ENCODE results near the gene CCDC38.

The CCDC38 gene

GRCh38 chr12:95962222-95962621 lies 19.8 kb upstream of the CCDC38 start:
- Histone ChIP-seq H3K9me3 (ENCODE audit: control extremely low read depth in 1 of 5, control insufficient read depth in 4 of 5, insufficient read depth in 2 of 5, low read depth in 1 of 5, low read length in 4 of 5) (no peaks in the 10 kb centered on the region), H3K27ac (ENCODE audit: insufficient read depth in 1 of 2, low read depth in 1 of 2, low read length in 2 of 2, poor library complexity in 1 of 2, severe bottlenecking in 2 of 2) (no peak overlapping the region), H3K4me3 (ENCODE audit: control insufficient read depth in 1 of 7, extremely low read depth in 1 of 7, insufficient read depth in 4 of 7, low read depth in 2 of 7, low read length in 6 of 7) (no peak overlapping the region), H3K27me3 (replicated peaks in 2 of 5; ENCODE audit: control insufficient read depth in 4 of 5, insufficient read depth in 5 of 5, low read length in 4 of 5) (peaks cover 0 to 2% (median 0%) of the 10 kb centered on the region in 5 experiments), H3K4me1 (ENCODE audit: control extremely low read depth in 1 of 4, control insufficient read depth in 4 of 4, insufficient read depth in 4 of 4, low read length in 3 of 4) (peaks cover 0 to 4% (median 0%) of the 10 kb centered on the region in 4 experiments), H3K36me3 (ENCODE audit: control insufficient read depth in 4 of 4, insufficient read depth in 4 of 4, low read length in 3 of 4) (no peaks in the 10 kb centered on the region)
- ChIA-PET POLR2A (no interaction called here), CTCF (interaction anchor here (0.8 to 1.9 kb wide), 7 partner anchors 12 to 44 kb away, joined by 3 to 9 read pairs (median 3); partner anchors contain the start of genes AMDHD1 and CCDC38)
- WGBS (ENCODE audit: insufficient coverage), result 95% methylated on average over 6 of the region's 7 CpGs
- no peak for DNase-seq

DNA sequence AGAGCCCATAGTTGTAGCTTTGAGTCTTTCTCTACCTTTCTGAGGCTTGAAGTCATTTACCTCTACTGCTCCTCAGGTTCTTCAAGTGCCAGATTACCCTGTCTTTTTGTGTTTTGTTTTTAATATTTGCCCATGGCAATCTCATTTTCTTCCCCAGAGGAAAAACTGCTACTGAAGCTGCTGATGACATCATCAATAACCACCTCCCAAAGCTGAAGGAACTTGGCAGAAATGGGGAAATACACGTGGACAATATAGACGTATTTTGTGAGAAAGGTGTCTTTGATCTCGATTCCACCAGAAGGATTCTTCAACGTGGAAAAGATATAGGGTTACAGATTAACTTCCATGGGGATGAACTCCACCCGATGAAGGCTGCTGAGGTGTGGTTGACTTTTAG lies 17.8 kb upstream of the CCDC38 start:
- CTCF ChIA-PET, result interaction anchor here (1.4 to 4.5 kb wide), 2 partner anchors 39 to 42 kb away, joined by 3 to 32 read pairs; no protein-coding TSS in a partner anchor

GRCh38 chr12:95959107-95959506 lies 16.7 kb upstream of the CCDC38 start:
- no CpG with 5 or more reads among the region's 1 CpG for WGBS (ENCODE audit: insufficient coverage)
- Histone ChIP-seq H3K4me3 (ENCODE audit: control insufficient read depth in 1 of 7, extremely low read depth in 1 of 7, insufficient read depth in 4 of 7, low read depth in 2 of 7, low read length in 6 of 7) (no peak overlapping the region), H3K27ac (ENCODE audit: insufficient read depth in 1 of 2, low read depth in 1 of 2, low read length in 2 of 2, poor library complexity in 1 of 2, severe bottlenecking in 2 of 2) (no peak overlapping the region), H3K27me3 (replicated peaks in 2 of 5; ENCODE audit: control insufficient read depth in 4 of 5, insufficient read depth in 5 of 5, low read length in 4 of 5) (peaks cover 0 to 2% (median 0%) of the 10 kb centered on the region in 5 experiments), H3K9me3 (ENCODE audit: control extremely low read depth in 1 of 5, control insufficient read depth in 4 of 5, insufficient read depth in 2 of 5, low read depth in 1 of 5, low read length in 4 of 5) (no peaks in the 10 kb centered on the region), H3K36me3 (ENCODE audit: control insufficient read depth in 4 of 4, insufficient read depth in 4 of 4, low read length in 3 of 4) (no peaks in the 10 kb centered on the region), H3K4me1 (ENCODE audit: control extremely low read depth in 1 of 4, control insufficient read depth in 4 of 4, insufficient read depth in 4 of 4, low read length in 3 of 4) (peaks cover 0 to 4% (median 0%) of the 10 kb centered on the region in 4 experiments)
- peak; percentile 28 to 58 (median 58) for DNase-seq
- POLR2A ChIA-PET, result no interaction called here
- CTCF ChIA-PET, result interaction anchor here (0.9 to 4.5 kb wide), 6 partner anchors 40 to 557 kb away, joined by 3 to 32 read pairs (median 4); no protein-coding TSS in a partner anchor

More for the DNA sequence above, 17.8 kb upstream of the CCDC38 start:
- H3K27me3 ChIP-seq (replicated peaks in 2 of 5; ENCODE audit: control insufficient read depth in 4 of 5, insufficient read depth in 5 of 5, low read length in 4 of 5), result peaks cover 0 to 2% (median 0%) of the 10 kb centered on the region in 5 experiments
- no peak overlapping the region for H3K4me3 ChIP-seq (ENCODE audit: control insufficient read depth in 1 of 7, extremely low read depth in 1 of 7, insufficient read depth in 4 of 7, low read depth in 2 of 7, low read length in 6 of 7)
- no peak for DNase-seq
- H3K4me1 ChIP-seq (ENCODE audit: control extremely low read depth in 1 of 4, control insufficient read depth in 4 of 4, insufficient read depth in 4 of 4, low read length in 3 of 4), result peaks cover 0 to 4% (median 0%) of the 10 kb centered on the region in 4 experiments
- POLR2A ChIA-PET, result no interaction called here
- 100% methylated on average over 1 of the region's 5 CpGs for WGBS (ENCODE audit: insufficient coverage)
- no peak overlapping the region for H3K27ac ChIP-seq (ENCODE audit: insufficient read depth in 1 of 2, low read depth in 1 of 2, low read length in 2 of 2, poor library complexity in 1 of 2, severe bottlenecking in 2 of 2)
- no peaks in the 10 kb centered on the region for H3K36me3 ChIP-seq (ENCODE audit: control insufficient read depth in 4 of 4, insufficient read depth in 4 of 4, low read length in 3 of 4)
- no peaks in the 10 kb centered on the region for H3K9me3 ChIP-seq (ENCODE audit: control extremely low read depth in 1 of 5, control insufficient read depth in 4 of 5, insufficient read depth in 2 of 5, low read depth in 1 of 5, low read length in 4 of 5)

GRCh38 chr12:95956557-95957145 lies 14.2 kb upstream of the CCDC38 start:
- Histone ChIP-seq H3K27ac (ENCODE audit: insufficient read depth in 1 of 2, low read depth in 1 of 2, low read length in 2 of 2, poor library complexity in 1 of 2, severe bottlenecking in 2 of 2) (no peak overlapping the region), H3K4me1 (ENCODE audit: control extremely low read depth in 1 of 4, control insufficient read depth in 4 of 4, insufficient read depth in 4 of 4, low read length in 3 of 4) (no peaks in the 10 kb centered on the region), H3K9me3 (ENCODE audit: control extremely low read depth in 1 of 5, control insufficient read depth in 4 of 5, insufficient read depth in 2 of 5, low read depth in 1 of 5, low read length in 4 of 5) (no peaks in the 10 kb centered on the region), H3K36me3 (ENCODE audit: control insufficient read depth in 4 of 4, insufficient read depth in 4 of 4, low read length in 3 of 4) (no peaks in the 10 kb centered on the region), H3K4me3 (ENCODE audit: control insufficient read depth in 1 of 7, extremely low read depth in 1 of 7, insufficient read depth in 4 of 7, low read depth in 2 of 7, low read length in 6 of 7) (no peak overlapping the region), H3K27me3 (replicated peaks in 2 of 5; ENCODE audit: control insufficient read depth in 4 of 5, insufficient read depth in 5 of 5, low read length in 4 of 5) (peaks cover 0 to 2% (median 0%) of the 10 kb centered on the region in 5 experiments)
- ChIA-PET CTCF (interaction anchor here (4.5 to 5.1 kb wide), 2 partner anchors 14 to 39 kb away, joined by 30 to 32 read pairs; partner anchors contain the start of genes AMDHD1 and CCDC38), POLR2A (no interaction called here)
- WGBS (ENCODE audit: insufficient coverage), result 87% methylated on average over 24 of the region's 27 CpGs
- DNase-seq, result no peak

- Histone ChIP-seq H3K27me3 (replicated peaks in 2 of 5; ENCODE audit: control insufficient read depth in 4 of 5, insufficient read depth in 5 of 5, low read length in 4 of 5) (peaks cover 0 to 2% (median 0%) of the 10 kb centered on the region in 5 experiments), H3K4me3 (ENCODE audit: control insufficient read depth in 1 of 7, extremely low read depth in 1 of 7, insufficient read depth in 4 of 7, low read depth in 2 of 7, low read length in 6 of 7) (no peak overlapping the region), H3K36me3 (ENCODE audit: control insufficient read depth in 4 of 4, insufficient read depth in 4 of 4, low read length in 3 of 4) (no peaks in the 10 kb centered on the region), H3K27ac (ENCODE audit: insufficient read depth in 1 of 2, low read depth in 1 of 2, low read length in 2 of 2, poor library complexity in 1 of 2, severe bottlenecking in 2 of 2) (no peak overlapping the region), H3K9me3 (ENCODE audit: control extremely low read depth in 1 of 5, control insufficient read depth in 4 of 5, insufficient read depth in 2 of 5, low read depth in 1 of 5, low read length in 4 of 5) (no peaks in the 10 kb centered on the region), H3K4me1 (ENCODE audit: control extremely low read depth in 1 of 4, control insufficient read depth in 4 of 4, insufficient read depth in 4 of 4, low read length in 3 of 4) (no peaks in the 10 kb centered on the region)
- ChIA-PET CTCF (interaction anchor here (0.7 to 5.1 kb wide), 3 partner anchors 10 to 56 kb away, joined by 3 to 30 read pairs (median 3); partner anchors contain the start of genes AMDHD1 and CCDC38), POLR2A (no interaction called here)
- WGBS (ENCODE audit: insufficient coverage), result 100% methylated on average over 3 of the region's 7 CpGs
- DNase-seq, result no peak
These were observed 13.2 kb upstream of the CCDC38 start for GRCh38 chr12:95955549-95956159.

DNA sequence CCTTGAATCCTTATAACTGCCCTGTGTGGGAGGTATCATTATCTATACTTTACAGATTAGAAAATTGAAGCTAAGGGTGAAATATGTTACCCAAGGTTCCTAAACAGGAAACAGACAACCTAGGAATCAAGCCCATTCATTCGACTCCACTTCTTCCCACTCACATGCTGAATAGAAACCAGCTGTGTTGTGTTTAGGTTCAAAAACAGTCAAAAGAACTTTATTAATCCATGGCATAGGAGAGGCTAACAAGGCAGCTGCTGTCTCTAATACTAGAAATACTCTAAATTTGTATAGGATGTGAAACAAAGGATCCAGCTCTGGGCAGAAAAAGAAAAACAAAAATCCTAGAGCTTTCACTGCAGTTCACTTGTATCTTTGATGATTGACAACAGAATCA lies 10.6 kb upstream of the CCDC38 start:
- no peaks in the 10 kb centered on the region for H3K4me1 ChIP-seq (ENCODE audit: control extremely low read depth in 1 of 4, control insufficient read depth in 4 of 4, insufficient read depth in 4 of 4, low read length in 3 of 4)
- H3K36me3 ChIP-seq (ENCODE audit: control insufficient read depth in 4 of 4, insufficient read depth in 4 of 4, low read length in 3 of 4), result no peaks in the 10 kb centered on the region
- no peak for DNase-seq
- no peak overlapping the region for H3K4me3 ChIP-seq (ENCODE audit: control insufficient read depth in 1 of 7, extremely low read depth in 1 of 7, insufficient read depth in 4 of 7, low read depth in 2 of 7, low read length in 6 of 7)
- ChIA-PET POLR2A (interaction anchor here (1.4 kb wide), 1 partner anchor 9 kb away, joined by 4 read pairs; no protein-coding TSS in a partner anchor), CTCF (interaction anchor here (0.7 to 5.1 kb wide), 3 partner anchors 10 to 47 kb away, joined by 3 to 30 read pairs (median 3); partner anchors contain the start of genes AMDHD1 and CCDC38)
- no peak overlapping the region for H3K27ac ChIP-seq (ENCODE audit: insufficient read depth in 1 of 2, low read depth in 1 of 2, low read length in 2 of 2, poor library complexity in 1 of 2, severe bottlenecking in 2 of 2)
- no peaks in the 10 kb centered on the region for H3K27me3 ChIP-seq (replicated peaks in 2 of 5; ENCODE audit: control insufficient read depth in 4 of 5, insufficient read depth in 5 of 5, low read length in 4 of 5)
- no CpG with 5 or more reads among the region's 1 CpG for WGBS (ENCODE audit: insufficient coverage)
- H3K9me3 ChIP-seq (ENCODE audit: control extremely low read depth in 1 of 5, control insufficient read depth in 4 of 5, insufficient read depth in 2 of 5, low read depth in 1 of 5, low read length in 4 of 5), result no peaks in the 10 kb centered on the region

DNA sequence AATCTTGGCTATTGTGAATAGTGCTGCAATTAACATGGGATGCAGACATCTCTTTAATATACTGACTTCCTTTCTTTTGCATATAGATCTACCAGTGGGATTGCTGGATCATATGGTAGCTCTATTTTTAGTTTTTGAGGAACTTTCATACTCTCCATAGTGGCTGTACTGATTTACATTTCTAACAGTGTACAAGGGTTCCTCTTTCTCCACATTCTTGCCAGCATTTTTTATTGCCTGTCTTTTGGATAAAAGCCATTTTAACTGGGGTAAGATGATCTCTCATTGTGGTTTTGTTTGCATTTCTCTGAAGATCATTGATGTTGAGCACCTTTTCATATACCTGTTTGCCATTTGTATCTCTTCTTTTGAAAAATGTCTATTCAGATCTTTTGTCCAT lies 9.1 kb upstream of the CCDC38 start:
- H3K36me3 ChIP-seq (ENCODE audit: control insufficient read depth in 4 of 4, insufficient read depth in 4 of 4, low read length in 3 of 4), result no peaks in the 10 kb centered on the region
- ChIA-PET CTCF (interaction anchor here (1.5 kb wide), 1 partner anchor 48 kb away, joined by 3 read pairs; no protein-coding TSS in a partner anchor), POLR2A (no interaction called here)
- no peak overlapping the region for H3K4me3 ChIP-seq (ENCODE audit: control insufficient read depth in 1 of 7, extremely low read depth in 1 of 7, insufficient read depth in 4 of 7, low read depth in 2 of 7, low read length in 6 of 7)
- no peak overlapping the region for H3K27ac ChIP-seq (ENCODE audit: insufficient read depth in 1 of 2, low read depth in 1 of 2, low read length in 2 of 2, poor library complexity in 1 of 2, severe bottlenecking in 2 of 2)
- H3K27me3 ChIP-seq (replicated peaks in 2 of 5; ENCODE audit: control insufficient read depth in 4 of 5, insufficient read depth in 5 of 5, low read length in 4 of 5), result no peaks in the 10 kb centered on the region
- DNase-seq, result peak in 1 of 3 donors; percentile 13
- no peaks in the 10 kb centered on the region for H3K9me3 ChIP-seq (ENCODE audit: control extremely low read depth in 1 of 5, control insufficient read depth in 4 of 5, insufficient read depth in 2 of 5, low read depth in 1 of 5, low read length in 4 of 5)
- H3K4me1 ChIP-seq (ENCODE audit: control extremely low read depth in 1 of 4, control insufficient read depth in 4 of 4, insufficient read depth in 4 of 4, low read length in 3 of 4), result no peaks in the 10 kb centered on the region
